NCI-H748 (cell line): ENCODE measurements around the gene ABHD6.
"Not testable (repeated sequence)": the region's sequence is repeated elsewhere in the genome, so short reads cannot be mapped to it uniquely, and the experiment has no call there.

Experiments used
- DNase-seq: peaks from one replicate; lab custom pipeline; 2025; ENCODE audit not compliant: unreplicated experiment; lab: John Stamatoyannopoulos, UW

The ABHD6 gene

GRCh38 chr3:58237238-58237940 lies at the start of gene ABHD6:
Gene ABHD6 (plus strand): TSS chr3:58237792. CDS start chr3:58256587, 18,795 bp downstream.
- DNase-seq: peak; percentile 66

- no peak for DNase-seq
Observed at GRCh38 chr3:58188173-58188564, 49.4 kb upstream of the ABHD6 start.

- no peak for DNase-seq
Observed at GRCh38 chr3:58188921-58189451, 48.6 kb upstream of the ABHD6 start.

GRCh38 chr3:58189691-58190090 lies 47.9 kb upstream of the ABHD6 start:
- DNase-seq: no peak

GRCh38 chr3:58190291-58190690 lies 47.3 kb upstream of the ABHD6 start:
- no peak for DNase-seq

- no peak for DNase-seq
Observed at GRCh38 chr3:58190882-58191281, 46.7 kb upstream of the ABHD6 start.

GRCh38 chr3:58191361-58191991 lies 46.1 kb upstream of the ABHD6 start:
- no peak for DNase-seq

GRCh38 chr3:58192069-58192468 lies 45.5 kb upstream of the ABHD6 start:
- DNase-seq: no peak

GRCh38 chr3:58193682-58194407 lies 43.7 kb upstream of the ABHD6 start:
- DNase-seq: no peak

GRCh38 chr3:58197588-58197987 lies 40.0 kb upstream of the ABHD6 start:
- DNase-seq: no peak

- DNase-seq: no peak
Observed at GRCh38 chr3:58198362-58198761, 39.2 kb upstream of the ABHD6 start.

GRCh38 chr3:58198804-58199203 lies 38.8 kb upstream of the ABHD6 start:
- DNase-seq: no peak

- DNase-seq: no peak
Observed at GRCh38 chr3:58200121-58200709, 37.4 kb upstream of the ABHD6 start.

GRCh38 chr3:58200846-58201355 lies 36.7 kb upstream of the ABHD6 start:
- no peak for DNase-seq

- DNase-seq: not testable (repeated sequence)
Observed at GRCh38 chr3:58201451-58201850, 36.1 kb upstream of the ABHD6 start.

GRCh38 chr3:58202917-58203360 lies 34.7 kb upstream of the ABHD6 start:
- DNase-seq: no peak

- no peak for DNase-seq
Observed at GRCh38 chr3:58203541-58203940, 34.1 kb upstream of the ABHD6 start.

GRCh38 chr3:58204720-58205119 lies 32.9 kb upstream of the ABHD6 start:
- DNase-seq: no peak

GRCh38 chr3:58205981-58206380 lies 31.6 kb upstream of the ABHD6 start:
- DNase-seq: no peak

- DNase-seq: no peak
Observed at GRCh38 chr3:58206406-58207011, 31.1 kb upstream of the ABHD6 start.

- DNase-seq: no peak
Observed at GRCh38 chr3:58207954-58208353, 29.6 kb upstream of the ABHD6 start.
